Renal cortex interstitium (tissue), 11 donors: ENCODE results near the gene CLPTM1L. TPM values are rescaled to one million over a fixed set of nuclear protein-coding genes. Genes with fewer than 3 reads are reported as not detected.
"Not testable (repeated sequence)": the region's sequence is repeated elsewhere in the genome, so short reads cannot be mapped to it uniquely, and the experiment has no call there.

Source experiments
- DNase-seq, 11 donors: peaks; one replicate each; pipeline ENCODE4 v3.0.0-alpha.2; 2013; ENCODE audit warnings: low read depth in 9 of 11, low spot score in 4 of 11; ENCODE audit errors: extremely low read depth in 1 of 11
- polyA plus RNA-seq, 3 donors: library from polyadenylated mRNA; unstranded; fragments of 120-200 nt; gene quantifications; one replicate each; pipeline ENCODE4 v1.2.1, GENCODE V29; 2013; ENCODE audit not compliant: insufficient read length in 3 of 3

Gene CLPTM1L
- polyA plus RNA-seq, 3 donors: 124 to 129 (median 127) TPM

DNA sequence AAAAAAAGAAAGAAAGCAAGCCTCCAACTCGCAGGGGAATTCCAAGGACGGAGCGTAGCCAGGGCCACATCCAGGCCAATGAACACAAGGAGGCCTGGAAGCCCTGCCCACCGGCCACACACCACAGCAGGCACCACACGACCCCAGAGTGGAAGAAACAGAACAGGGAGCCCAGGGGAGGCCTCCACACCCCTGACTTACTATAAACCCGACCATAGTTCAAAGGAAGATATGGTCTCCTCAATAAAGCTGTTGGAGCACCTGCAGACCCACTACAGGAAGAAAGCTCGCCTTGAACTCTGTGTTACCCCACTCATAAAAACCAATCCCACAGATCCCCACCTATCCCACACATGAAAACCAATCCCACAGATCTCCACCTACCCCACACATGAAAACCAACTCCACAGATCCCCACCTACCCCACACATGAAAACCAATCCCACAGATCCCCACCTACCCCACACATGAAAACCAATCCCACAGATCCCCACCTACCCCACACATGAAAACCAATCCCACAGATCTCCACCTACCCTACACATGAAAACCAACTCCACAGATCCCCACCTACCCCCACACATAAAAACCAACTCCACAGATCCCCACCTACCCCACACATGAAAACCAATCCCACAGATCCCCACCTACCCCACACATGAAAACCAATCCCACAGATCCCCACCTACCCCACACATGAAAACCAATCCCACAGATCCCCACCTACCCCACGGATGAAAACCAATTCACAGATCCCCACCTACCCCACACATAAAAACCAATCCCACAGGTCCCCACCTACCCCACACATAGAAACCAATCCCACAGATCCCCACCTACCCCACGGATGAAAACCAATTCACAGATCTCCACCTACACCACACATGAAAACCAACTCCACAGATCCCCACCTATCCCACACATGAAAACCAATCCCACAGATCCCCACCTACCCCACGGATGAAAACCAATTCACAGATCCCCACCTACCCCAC lies 69.2 kb downstream of the CLPTM1L start:
- DNase-seq: not testable (repeated sequence)

- no peak for DNase-seq
These were observed 70.4 kb downstream of the CLPTM1L start for GRCh38 chr5:1274471-1274870.

- DNase-seq: no peak
These were observed 71.2 kb downstream of the CLPTM1L start for GRCh38 chr5:1273745-1274144.

DNA sequence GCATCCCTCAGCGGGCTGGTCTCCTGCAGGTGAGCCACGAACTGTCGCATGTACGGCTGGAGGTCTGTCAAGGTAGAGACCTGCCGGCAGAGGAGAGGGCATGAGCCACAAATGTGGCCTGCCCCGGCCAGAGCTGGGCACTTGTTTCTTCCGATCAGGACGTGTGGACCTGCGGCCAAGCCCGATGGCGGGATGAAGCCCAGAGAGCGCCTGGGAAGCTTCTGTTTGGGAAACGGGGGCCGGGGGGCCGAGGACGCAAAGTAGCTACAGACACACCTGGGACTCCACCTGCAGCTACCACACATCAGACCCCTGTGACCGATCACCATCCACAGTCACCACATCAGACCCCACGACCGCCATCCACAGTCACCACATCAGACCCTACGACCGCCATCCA lies 72.7 kb downstream of the CLPTM1L start:
- DNase-seq: no peak

- no peak for DNase-seq
These were observed 73.7 kb downstream of the CLPTM1L start for GRCh38 chr5:1270933-1271914.

DNA sequence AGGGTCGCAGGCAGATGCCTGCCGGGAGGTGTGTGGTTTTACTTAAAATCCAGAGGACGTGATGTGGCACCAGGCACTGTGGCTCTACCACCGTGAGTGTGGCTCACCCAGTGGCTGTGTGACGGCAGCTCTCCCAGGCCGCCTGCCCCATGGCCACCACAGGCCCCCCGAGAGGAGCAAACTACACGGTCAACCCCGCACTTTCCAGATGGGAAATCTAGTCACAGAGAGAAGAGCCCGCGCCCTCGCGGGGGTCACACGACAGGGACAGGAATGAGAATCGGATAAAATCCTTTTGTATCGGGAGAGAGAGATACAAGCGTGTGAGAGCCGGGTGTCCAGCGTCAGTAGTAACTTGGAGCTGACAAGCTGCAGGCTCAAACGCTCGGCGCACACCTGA lies 74.5 kb downstream of the CLPTM1L start:
- DNase-seq: no peak

DNA sequence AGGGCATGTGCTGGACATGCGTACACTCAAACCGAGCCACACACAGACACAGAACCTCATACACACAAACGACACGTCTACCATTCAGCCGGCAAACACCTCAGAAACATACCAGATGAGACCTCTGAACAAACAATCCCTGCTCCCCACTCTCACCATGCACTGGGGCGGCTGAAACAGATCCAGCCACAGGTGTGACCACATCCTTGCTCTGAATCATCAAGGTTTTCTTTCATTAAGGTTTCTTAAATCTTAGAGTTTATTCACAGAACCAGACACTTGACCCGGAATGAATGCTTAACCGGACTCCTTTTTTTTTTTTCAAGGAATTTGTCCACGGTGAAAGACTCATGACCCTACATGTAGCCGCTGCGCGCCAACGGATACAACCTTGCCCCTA lies 76.2 kb downstream of the CLPTM1L start:
- DNase-seq: no peak

GRCh38 chr5:1268056-1268455 lies 76.8 kb downstream of the CLPTM1L start:
- DNase-seq: no peak

Other genes with a start within 250 kb of the CLPTM1L start
- gene SLC12A7, start 233.0 kb downstream of the CLPTM1L start, polyA plus RNA-seq: 10 to 100 TPM; 33.2 to 51.6 (median 46.1) TPM
- 10 to 100 TPM; 51.8 to 83.3 (median 56.1) TPM for gene SLC6A19, start 143.5 kb downstream of the CLPTM1L start, polyA plus RNA-seq
- 1 to 10 TPM in 2 of 3 donors, under 1 TPM in 1; 0.12 to 4.6 (median 3.4) TPM for gene SLC6A18, start 119.7 kb downstream of the CLPTM1L start, polyA plus RNA-seq
- gene TERT, start 50.0 kb downstream of the CLPTM1L start, polyA plus RNA-seq: under 1 TPM; 0.36 to 0.67 (median 0.56) TPM
- under 1 TPM; 0.24 to 0.45 (median 0.31) TPM for gene SLC6A3, start 100.3 kb upstream of the CLPTM1L start, polyA plus RNA-seq
- 10 to 100 TPM; 43.8 to 51.3 (median 45.4) TPM for gene LPCAT1, start 178.9 kb upstream of the CLPTM1L start, polyA plus RNA-seq